Measurements from ENCODE around the gene AOC3.

DNA sequence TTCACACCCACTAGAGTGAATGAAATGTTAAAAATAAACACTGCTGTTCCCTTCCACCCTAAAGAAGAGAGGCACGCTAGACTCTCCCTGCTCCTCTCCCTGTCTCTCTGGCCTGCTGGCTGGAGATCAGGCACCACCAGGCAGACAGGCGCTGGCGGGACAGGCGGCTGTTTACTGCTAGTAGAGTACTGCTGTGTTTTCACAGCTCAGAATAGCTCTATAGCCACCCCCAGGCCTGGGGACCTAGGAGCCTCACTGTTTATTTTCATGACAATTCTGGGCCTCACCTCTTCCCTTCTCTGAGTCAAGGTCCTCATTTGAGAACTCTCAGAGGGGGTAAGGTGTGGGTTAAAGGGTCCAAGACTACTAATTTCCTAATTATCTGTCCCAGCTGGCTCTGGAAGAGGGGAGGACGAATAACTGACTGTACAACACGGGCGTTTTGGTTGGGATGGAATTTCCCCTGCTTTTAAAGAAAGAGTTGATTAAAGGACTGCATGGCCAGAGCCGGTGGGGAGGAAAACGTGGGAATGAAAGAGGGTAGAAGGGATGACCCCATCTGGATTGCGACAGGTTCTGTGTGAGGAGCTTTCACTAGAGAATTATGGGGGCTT, 40.6 kb downstream of the AOC3 start:
- TF ChIP-seq, protein P1, sequence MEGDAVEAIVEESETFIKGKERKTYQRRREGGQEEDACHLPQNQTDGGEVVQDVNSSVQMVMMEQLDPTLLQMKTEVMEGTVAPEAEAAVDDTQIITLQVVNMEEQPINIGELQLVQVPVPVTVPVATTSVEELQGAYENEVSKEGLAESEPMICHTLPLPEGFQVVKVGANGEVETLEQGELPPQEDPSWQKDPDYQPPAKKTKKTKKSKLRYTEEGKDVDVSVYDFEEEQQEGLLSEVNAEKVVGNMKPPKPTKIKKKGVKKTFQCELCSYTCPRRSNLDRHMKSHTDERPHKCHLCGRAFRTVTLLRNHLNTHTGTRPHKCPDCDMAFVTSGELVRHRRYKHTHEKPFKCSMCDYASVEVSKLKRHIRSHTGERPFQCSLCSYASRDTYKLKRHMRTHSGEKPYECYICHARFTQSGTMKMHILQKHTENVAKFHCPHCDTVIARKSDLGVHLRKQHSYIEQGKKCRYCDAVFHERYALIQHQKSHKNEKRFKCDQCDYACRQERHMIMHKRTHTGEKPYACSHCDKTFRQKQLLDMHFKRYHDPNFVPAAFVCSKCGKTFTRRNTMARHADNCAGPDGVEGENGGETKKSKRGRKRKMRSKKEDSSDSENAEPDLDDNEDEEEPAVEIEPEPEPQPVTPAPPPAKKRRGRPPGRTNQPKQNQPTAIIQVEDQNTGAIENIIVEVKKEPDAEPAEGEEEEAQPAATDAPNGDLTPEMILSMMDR (IDR thresholded peaks at IDR 0.05; ENCODE audit: poor library complexity, severe bottlenecking): no peak
- TF ChIP-seq EZH2 (IDR thresholded peaks at IDR 0.05; ENCODE audit: borderline replicate concordance, insufficient read depth, low read length, poor library complexity, severe bottlenecking) (no peak), EP300 (conservative IDR thresholded peaks at IDR 0.05; ENCODE audit: poor library complexity, severe bottlenecking) (no peak), POLR2AphosphoS5 (IDR thresholded peaks at IDR 0.05) (no peak), TAF1 (IDR thresholded peaks at IDR 0.05; ENCODE audit: low read depth) (no peak)
- TF ChIP-seq, protein P2, sequence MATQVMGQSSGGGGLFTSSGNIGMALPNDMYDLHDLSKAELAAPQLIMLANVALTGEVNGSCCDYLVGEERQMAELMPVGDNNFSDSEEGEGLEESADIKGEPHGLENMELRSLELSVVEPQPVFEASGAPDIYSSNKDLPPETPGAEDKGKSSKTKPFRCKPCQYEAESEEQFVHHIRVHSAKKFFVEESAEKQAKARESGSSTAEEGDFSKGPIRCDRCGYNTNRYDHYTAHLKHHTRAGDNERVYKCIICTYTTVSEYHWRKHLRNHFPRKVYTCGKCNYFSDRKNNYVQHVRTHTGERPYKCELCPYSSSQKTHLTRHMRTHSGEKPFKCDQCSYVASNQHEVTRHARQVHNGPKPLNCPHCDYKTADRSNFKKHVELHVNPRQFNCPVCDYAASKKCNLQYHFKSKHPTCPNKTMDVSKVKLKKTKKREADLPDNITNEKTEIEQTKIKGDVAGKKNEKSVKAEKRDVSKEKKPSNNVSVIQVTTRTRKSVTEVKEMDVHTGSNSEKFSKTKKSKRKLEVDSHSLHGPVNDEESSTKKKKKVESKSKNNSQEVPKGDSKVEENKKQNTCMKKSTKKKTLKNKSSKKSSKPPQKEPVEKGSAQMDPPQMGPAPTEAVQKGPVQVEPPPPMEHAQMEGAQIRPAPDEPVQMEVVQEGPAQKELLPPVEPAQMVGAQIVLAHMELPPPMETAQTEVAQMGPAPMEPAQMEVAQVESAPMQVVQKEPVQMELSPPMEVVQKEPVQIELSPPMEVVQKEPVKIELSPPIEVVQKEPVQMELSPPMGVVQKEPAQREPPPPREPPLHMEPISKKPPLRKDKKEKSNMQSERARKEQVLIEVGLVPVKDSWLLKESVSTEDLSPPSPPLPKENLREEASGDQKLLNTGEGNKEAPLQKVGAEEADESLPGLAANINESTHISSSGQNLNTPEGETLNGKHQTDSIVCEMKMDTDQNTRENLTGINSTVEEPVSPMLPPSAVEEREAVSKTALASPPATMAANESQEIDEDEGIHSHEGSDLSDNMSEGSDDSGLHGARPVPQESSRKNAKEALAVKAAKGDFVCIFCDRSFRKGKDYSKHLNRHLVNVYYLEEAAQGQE (IDR thresholded peaks at IDR 0.05; ENCODE audit: borderline replicate concordance): no peak
